K562 (cell line): ENCODE measurements around the gene DEDD2. TPM values are rescaled to one million over a fixed set of nuclear protein-coding genes. Genes with fewer than 3 reads are reported as not detected.

Experiments used
- ATAC-seq: fragments of 200-7000 bp; cut with Tn5 transposase; 3 replicates; pipeline ENCODE4 v1.9.1; 2020; ENCODE audit warnings: moderate library complexity
- BruUV-seq: library from RNA; stranded (reverse); fragments of 400-500 nt; replicated peaks from 2 replicates; lab custom pipeline; 2021; lab: Mats Ljungman, UMichigan
- CTCF ChIA-PET: fragments of 300-600 bp; formaldehyde crosslinking; extraction: SDS; loops from one replicate; lab custom pipeline; 2021; ENCODE audit warnings: low intra/inter-chr PET ratio; lab: Yijun Ruan, JAX
- POLR2A ChIA-PET: fragments of 300-600, 350-650 bp; sonication (Branson Sonifier 250); formaldehyde crosslinking; extraction: SDS; loops from one replicate; lab custom pipeline; 2021; ENCODE audit warnings: antibody characterized with exemption, inconsistent platforms; lab: Yijun Ruan, JAX
- DNase-seq, 4 experiments: peaks; one replicate each; pipeline versions ENCODE4 v3.0.0 to v3.0.0-alpha.2; 2011 to 2018; ENCODE audit warnings: low spot score in 3 of 4, mixed read lengths in 3 of 4; ENCODE audit errors: extremely low read depth in 1 of 4
- FAIRE-seq: peaks from 2 replicates; lab custom pipeline; 2011; peaks lifted over from hg19 to GRCh38; lab: Jason Lieb, UNC
- H2AFZ ChIP-seq: 2 replicates; pipeline ENCODE4 v1.6.0; 2011; ENCODE audit warnings: low read depth, low read length, control low read depth, inconsistent platforms
- H3K27ac ChIP-seq: fragments of 200-600 bp; 3 replicates; pipeline ENCODE4 v1.8.0; 2011; ENCODE audit warnings: low read depth, mild to moderate bottlenecking, control low read depth, inconsistent platforms, low read length, moderate library complexity, mixed read lengths; ENCODE audit errors: extremely low read depth
- H3K27me3 ChIP-seq, 2 experiments: fragments of 300-600 bp in 1 of 2; 2 replicates in 1 of 2; 3 replicates in 1 of 2; pipeline versions ENCODE4 v1.6.0 to v1.8.0; 2011; ENCODE audit warnings: inconsistent platforms in 2 of 2, low read length in 2 of 2, mild to moderate bottlenecking in 1 of 2, mixed read lengths in 1 of 2, moderate library complexity in 1 of 2; ENCODE audit not compliant: control insufficient read depth in 2 of 2, insufficient read depth in 2 of 2
- H3K36me3 ChIP-seq: fragments of 300-600 bp; 3 replicates; pipeline ENCODE4 v1.8.0; 2011; ENCODE audit warnings: mild to moderate bottlenecking, low read length, inconsistent platforms; ENCODE audit not compliant: control insufficient read depth, insufficient read depth
- H3K4me1 ChIP-seq, 2 experiments: fragments of 200-600 bp in 1 of 2; replicated peaks in 1 of 2; 2 replicates in 1 of 2; 3 replicates in 1 of 2; pipeline versions ENCODE4 v1.5.1 to v1.8.0; 2011; ENCODE audit warnings: inconsistent platforms in 2 of 2, low read length in 2 of 2, mild to moderate bottlenecking in 1 of 2, mixed read lengths in 1 of 2, moderate library complexity in 1 of 2; ENCODE audit not compliant: control insufficient read depth in 2 of 2, insufficient read depth in 2 of 2
- H3K4me2 ChIP-seq: 2 replicates; pipeline ENCODE4 v1.6.1; 2011; ENCODE audit warnings: low read length, control low read depth, inconsistent platforms, mixed read lengths; ENCODE audit not compliant: insufficient read depth
- H3K4me3 ChIP-seq: fragments of 200-600 bp; sonication (generic), shearing (Covaris generic); 2 replicates; pipeline ENCODE4 v1.5.1; 2016; ENCODE audit warnings: control low read depth, inconsistent platforms
- H3K79me2 ChIP-seq: fragments of 200-600 bp; 3 replicates; pipeline ENCODE4 v1.8.0; 2011; ENCODE audit warnings: low read length, inconsistent platforms; ENCODE audit not compliant: control insufficient read depth, insufficient read depth
- H3K9ac ChIP-seq, 2 experiments: 2 replicates each; pipeline versions ENCODE4 v1.6.0 to v1.6.1; 2011; ENCODE audit warnings: low read depth in 2 of 2, low read length in 2 of 2, control low read depth in 1 of 2, inconsistent platforms in 1 of 2, mild to moderate bottlenecking in 1 of 2, mixed read lengths in 1 of 2; ENCODE audit not compliant: insufficient read depth in 1 of 2
- H3K9me1 ChIP-seq: one replicate; pipeline ENCODE4 v1.6.0; 2011; ENCODE audit warnings: inconsistent platforms, mild to moderate bottlenecking, low read length, moderate library complexity; ENCODE audit not compliant: control insufficient read depth, insufficient read depth
- H3K9me3 ChIP-seq: replicated peaks from 2 replicates; pipeline ENCODE4 v1.5.1; 2011; ENCODE audit warnings: low read depth, low read length, inconsistent platforms; ENCODE audit not compliant: control insufficient read depth, insufficient read depth
- H4K20me1 ChIP-seq: replicated peaks from 2 replicates; pipeline ENCODE4 v1.6.1; 2011; ENCODE audit warnings: low read length, inconsistent platforms, mixed read lengths; ENCODE audit not compliant: control insufficient read depth, insufficient read depth
- CAMTA2 ChIP-seq: fragments of 250-450 bp; sonication (Bioruptor Pico); conservative IDR thresholded peaks from 2 replicates; pipeline ENCODE4 v1.5.1; 2022
- IFI16 ChIP-seq: fragments of 250-450 bp; sonication (Bioruptor Pico); IDR thresholded peaks from 2 replicates; pipeline ENCODE4 v2.1.2; 2022; ENCODE audit warnings: mild to moderate bottlenecking, inconsistent platforms
- PCBP1 ChIP-seq: fragments of 200-400 bp; formaldehyde crosslinking; IDR thresholded peaks from 2 replicates; pipeline ENCODE4 v1.6.1; 2018; ENCODE audit warnings: mild to moderate bottlenecking, low read depth, low read length; ENCODE audit not compliant: poor library complexity, severe bottlenecking
- POLR2G ChIP-seq: fragments of 200-400 bp; formaldehyde crosslinking; IDR thresholded peaks from 2 replicates; pipeline ENCODE4 v1.6.1; 2017; ENCODE audit warnings: low read depth, mild to moderate bottlenecking, antibody characterized with exemption, low read length, moderate library complexity
- PURB ChIP-seq: sonication (generic); formaldehyde crosslinking; IDR thresholded peaks from 2 replicates; pipeline ENCODE4 v1.9.0; 2021; ENCODE audit warnings: low read depth, mild to moderate bottlenecking, missing genetic modification reagents
- RBFOX2 ChIP-seq: fragments of 200-400 bp; formaldehyde crosslinking; IDR thresholded peaks from 2 replicates; pipeline ENCODE4 v1.6.1; 2017; ENCODE audit warnings: low read depth, mild to moderate bottlenecking, low read length, moderate library complexity
- RBM22 ChIP-seq: fragments of 200-400 bp; formaldehyde crosslinking; IDR thresholded peaks from 2 replicates; pipeline ENCODE4 v1.6.1; 2018; ENCODE audit warnings: low read length, low read depth; ENCODE audit not compliant: poor library complexity, severe bottlenecking
- SUPT5H ChIP-seq: fragments of 450-650 bp; IDR thresholded peaks from 2 replicates; pipeline ENCODE4 v1.6.1; 2016
- WGBS: fragments of 100-300 bp; shearing (Covaris generic); methylation state at CpG from one replicate; pipeline ENCODE4 v1.1.6; 2016; ENCODE audit warnings: low coverage, mixed read lengths; ENCODE audit not compliant: insufficient coverage; ENCODE audit errors: missing lambda C conversion rate; 5-methylcytosine and 5-hydroxymethylcytosine counted together
- in situ Hi-C: fragments of 300-500 bp; cut with MboI; formaldehyde crosslinking; loops from 4 replicates; pipeline ENCODE4 v1.15.0; 2018; ENCODE audit warnings: inconsistent platforms, mixed read lengths
- intact Hi-C: fragments of 100-400 bp; cut with micrococcal nuclease; formaldehyde crosslinking; loops from 2 replicates; pipeline ENCODE4 v1.14.2; 2022
- polyA plus RNA-seq, 8 experiments: library from polyadenylated mRNA; depleted of rRNA in 4 of 8; stranded (reverse) in 5 of 8; unstranded in 3 of 8; fragments of >200 nt; fragmentation: Nextera tagmentation in 2 of 8; fragmentation: Illumina TruSeq in 1 of 8; extraction: Ambion mirVana in 2 of 8; extraction: Trizol in 1 of 8; gene quantifications; 2 replicates each; pipeline versions ENCODE4 v1.2.1 to v1.2.3, GENCODE V29; 2011 to 2014; ENCODE audit warnings: inconsistent platforms in 1 of 8, missing spikeins in 1 of 8
- total RNA-seq, 7 experiments: library from RNA; depleted of rRNA in 6 of 7; stranded (reverse); fragments of >200 nt in 6 of 7; fragmentation: Illumina TruSeq in 2 of 7; extraction: Trizol in 2 of 7; gene quantifications; 2 replicates each; pipeline versions ENCODE4 v1.2.1 to v1.2.3, GENCODE V29; 2011 to 2021; ENCODE audit warnings: low replicate concordance in 1 of 7
- TF ChIP-seq, protein P1 (sequence below): sonication (generic); formaldehyde crosslinking; IDR thresholded peaks from 2 replicates; pipeline ENCODE4 v1.8.1; 2023; ENCODE audit warnings: mild to moderate bottlenecking, missing genetic modification reagents
- TF ChIP-seq, protein P2 (sequence below), 2 experiments: fragments of 200-800 bp in 1 of 2; sonication (Bioruptor generic) in 1 of 2; sonication (generic) in 1 of 2; formaldehyde crosslinking in 1 of 2; IDR thresholded peaks in 1 of 2; conservative IDR thresholded peaks in 1 of 2; 2 replicates each; pipeline versions ENCODE4 v1.5.0 to v1.6.1; 2016 to 2020; ENCODE audit warnings: missing compliant biosample characterization in 1 of 2, missing genetic modification characterization in 1 of 2, missing genetic modification reagents in 1 of 2

The DEDD2 gene
- total and polyA plus RNA-seq, 9 of the 15 experiments (the other 6 are each of a cell fraction or from before 2014, with no cell fraction given): 4.3 to 43.0 (median 29.2) TPM

DNA sequence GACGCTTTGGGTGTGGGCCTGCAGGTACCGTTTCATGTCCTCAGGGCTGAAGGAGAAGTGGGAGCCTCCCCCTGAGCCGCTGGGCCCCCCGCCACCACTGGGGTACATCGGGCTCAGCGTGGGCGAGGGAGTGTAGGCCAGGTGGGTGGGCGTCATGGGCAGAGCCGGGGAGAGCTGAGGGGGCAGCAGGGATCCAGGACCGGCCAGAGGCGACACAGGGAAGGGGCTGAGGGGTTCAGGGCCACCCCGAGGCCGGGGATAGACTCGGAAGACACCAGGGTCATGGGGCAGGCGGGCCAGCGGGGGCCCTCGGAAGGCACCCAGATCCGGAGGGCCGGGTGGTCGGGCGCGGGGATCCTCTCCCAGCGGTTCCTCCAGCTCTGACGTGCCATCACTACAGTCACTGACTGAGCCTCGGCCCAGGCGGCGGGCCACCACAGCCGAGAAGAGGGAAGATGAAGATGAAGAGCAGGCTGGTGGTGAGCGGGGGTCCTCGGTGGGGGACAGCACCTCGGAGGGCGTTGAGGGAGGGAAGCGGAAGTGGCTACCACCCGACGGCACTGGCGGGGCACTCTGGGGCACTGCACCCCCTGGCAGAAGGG lies 31.8 kb upstream of the DEDD2 start:
- H3K27ac ChIP-seq: no peak overlapping the region
- peaks cover 49% of the 10 kb centered on the region; the same call in 2 of the 3 replicates for H3K36me3 ChIP-seq
- in situ Hi-C loops: no loop called here
- FAIRE-seq (no peak), ATAC-seq (no peak), DNase-seq (no peak)
- H3K4me1 ChIP-seq: peaks cover 25 to 58% of the 10 kb centered on the region in 2 experiments
- no peak overlapping the region for H2AFZ ChIP-seq
- peaks cover 4% of the 10 kb centered on the region for H3K9me1 ChIP-seq
- peaks cover 47% of the 10 kb centered on the region for H3K79me2 ChIP-seq
- H3K27me3 ChIP-seq: no peaks in the 10 kb centered on the region
- no peaks in the 10 kb centered on the region for H3K9me3 ChIP-seq
- ChIA-PET POLR2A (interaction anchor here (1.1 kb wide), 1 partner anchor 9 kb away, joined by 4 read pairs; no protein-coding TSS in a partner anchor), CTCF (no interaction called here)
- H3K9ac ChIP-seq: no peak overlapping the region
- intact Hi-C loops: no loop called here
- 0 out of 2 replicates have a peak, but pooled peaks have one; percentile 48 for TF ChIP-seq RBFOX2
- TF ChIP-seq PURB (CRISPR knock-in tag): no peak
- TF ChIP-seq, protein P1, sequence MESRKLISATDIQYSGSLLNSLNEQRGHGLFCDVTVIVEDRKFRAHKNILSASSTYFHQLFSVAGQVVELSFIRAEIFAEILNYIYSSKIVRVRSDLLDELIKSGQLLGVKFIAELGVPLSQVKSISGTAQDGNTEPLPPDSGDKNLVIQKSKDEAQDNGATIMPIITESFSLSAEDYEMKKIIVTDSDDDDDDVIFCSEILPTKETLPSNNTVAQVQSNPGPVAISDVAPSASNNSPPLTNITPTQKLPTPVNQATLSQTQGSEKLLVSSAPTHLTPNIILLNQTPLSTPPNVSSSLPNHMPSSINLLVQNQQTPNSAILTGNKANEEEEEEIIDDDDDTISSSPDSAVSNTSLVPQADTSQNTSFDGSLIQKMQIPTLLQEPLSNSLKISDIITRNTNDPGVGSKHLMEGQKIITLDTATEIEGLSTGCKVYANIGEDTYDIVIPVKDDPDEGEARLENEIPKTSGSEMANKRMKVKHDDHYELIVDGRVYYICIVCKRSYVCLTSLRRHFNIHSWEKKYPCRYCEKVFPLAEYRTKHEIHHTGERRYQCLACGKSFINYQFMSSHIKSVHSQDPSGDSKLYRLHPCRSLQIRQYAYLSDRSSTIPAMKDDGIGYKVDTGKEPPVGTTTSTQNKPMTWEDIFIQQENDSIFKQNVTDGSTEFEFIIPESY: peak; percentile 95
- peak; percentile 78 for TF ChIP-seq POLR2G
- TF ChIP-seq PCBP1: peak; percentile 37
- peak; percentile 8; the same call in 1 of the 2 replicates for TF ChIP-seq SUPT5H
- TF ChIP-seq, protein P2, sequence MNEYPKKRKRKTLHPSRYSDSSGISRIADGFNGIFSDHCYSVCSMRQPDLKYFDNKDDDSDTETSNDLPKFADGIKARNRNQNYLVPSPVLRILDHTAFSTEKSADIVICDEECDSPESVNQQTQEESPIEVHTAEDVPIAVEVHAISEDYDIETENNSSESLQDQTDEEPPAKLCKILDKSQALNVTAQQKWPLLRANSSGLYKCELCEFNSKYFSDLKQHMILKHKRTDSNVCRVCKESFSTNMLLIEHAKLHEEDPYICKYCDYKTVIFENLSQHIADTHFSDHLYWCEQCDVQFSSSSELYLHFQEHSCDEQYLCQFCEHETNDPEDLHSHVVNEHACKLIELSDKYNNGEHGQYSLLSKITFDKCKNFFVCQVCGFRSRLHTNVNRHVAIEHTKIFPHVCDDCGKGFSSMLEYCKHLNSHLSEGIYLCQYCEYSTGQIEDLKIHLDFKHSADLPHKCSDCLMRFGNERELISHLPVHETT (CRISPR knock-in tag; conservative IDR thresholded peaks at IDR 0.05 in 1 of 2, IDR thresholded peaks at IDR 0.05 in 1 of 2): no peak
- TF ChIP-seq RBM22: peak; percentile 63
- no peak for TF ChIP-seq CAMTA2 (CRISPR knock-in tag)
- no peak for TF ChIP-seq IFI16 (CRISPR knock-in tag)
- no TSS peak for BruUV-seq
- H3K4me3 ChIP-seq: no peak overlapping the region
- H4K20me1 ChIP-seq: peaks cover 10% of the 10 kb centered on the region; the same call in 1 of the 2 replicates
- H3K4me2 ChIP-seq: no peak overlapping the region
- WGBS: 93% methylated on average over 16 of the region's 36 CpGs
